ENCODE results near the gene TLE3. TPM values are rescaled to one million over a fixed set of nuclear protein-coding genes. Genes with fewer than 3 reads are reported as not detected.

The TLE3 gene
- polyA plus RNA-seq, 1 donor (not counting 4 experiments of a cell fraction or from before 2014, with no cell fraction given), result 8.3 TPM

GRCh38 chr15:70045045-70045444, 52.7 kb downstream of the TLE3 start:
- Histone ChIP-seq H3K9ac (ENCODE audit: control insufficient read depth, extremely low read depth, insufficient read depth, low read length) (no peak overlapping the region), H4K20me1 (ENCODE audit: control insufficient read depth, extremely low read depth, insufficient read depth, low read length) (no peaks in the 10 kb centered on the region), H3K4me1 (ENCODE audit: control insufficient read depth, extremely low read depth, insufficient read depth, low read length) (no peaks in the 10 kb centered on the region), H3K36me3 (ENCODE audit: control insufficient read depth in 2 of 2, extremely low read depth in 1 of 2, insufficient read depth in 2 of 2, low read length in 2 of 2) (peaks cover 0 to 9% of the 10 kb centered on the region in 2 experiments), H3K4me3 (ENCODE audit: control insufficient read depth in 2 of 3, extremely low read depth in 1 of 3, insufficient read depth in 2 of 3, low read depth in 1 of 3, low read length in 3 of 3) (no peak overlapping the region), H3K27ac (ENCODE audit: control insufficient read depth, insufficient read depth, low read length) (no peak overlapping the region), H3K4me2 (ENCODE audit: control insufficient read depth, extremely low read depth, insufficient read depth, low read depth, low read length) (no peak overlapping the region), H2AFZ (ENCODE audit: control insufficient read depth, low read length) (no peak overlapping the region), H3K9me1 (ENCODE audit: control insufficient read depth, extremely low read depth, insufficient read depth, low read length) (no peaks in the 10 kb centered on the region), H3K27me3 (ENCODE audit: control insufficient read depth, extremely low read depth, insufficient read depth, low read length) (peaks cover 3% of the 10 kb centered on the region), H3K79me2 (ENCODE audit: control insufficient read depth, insufficient read depth, low read length) (no peaks in the 10 kb centered on the region), H3K9me3 (ENCODE audit: control insufficient read depth, low read depth, low read length) (no peaks in the 10 kb centered on the region)
- dilution Hi-C loops (cut with MboI; ENCODE audit: extremely low pct_ligation_motif_present, low sequenced_read_pairs), result no loop called here
- DNase-seq (ENCODE audit: low read depth, low spot score) (no peak), FAIRE-seq (no peak)
- TF ChIP-seq, protein P1, sequence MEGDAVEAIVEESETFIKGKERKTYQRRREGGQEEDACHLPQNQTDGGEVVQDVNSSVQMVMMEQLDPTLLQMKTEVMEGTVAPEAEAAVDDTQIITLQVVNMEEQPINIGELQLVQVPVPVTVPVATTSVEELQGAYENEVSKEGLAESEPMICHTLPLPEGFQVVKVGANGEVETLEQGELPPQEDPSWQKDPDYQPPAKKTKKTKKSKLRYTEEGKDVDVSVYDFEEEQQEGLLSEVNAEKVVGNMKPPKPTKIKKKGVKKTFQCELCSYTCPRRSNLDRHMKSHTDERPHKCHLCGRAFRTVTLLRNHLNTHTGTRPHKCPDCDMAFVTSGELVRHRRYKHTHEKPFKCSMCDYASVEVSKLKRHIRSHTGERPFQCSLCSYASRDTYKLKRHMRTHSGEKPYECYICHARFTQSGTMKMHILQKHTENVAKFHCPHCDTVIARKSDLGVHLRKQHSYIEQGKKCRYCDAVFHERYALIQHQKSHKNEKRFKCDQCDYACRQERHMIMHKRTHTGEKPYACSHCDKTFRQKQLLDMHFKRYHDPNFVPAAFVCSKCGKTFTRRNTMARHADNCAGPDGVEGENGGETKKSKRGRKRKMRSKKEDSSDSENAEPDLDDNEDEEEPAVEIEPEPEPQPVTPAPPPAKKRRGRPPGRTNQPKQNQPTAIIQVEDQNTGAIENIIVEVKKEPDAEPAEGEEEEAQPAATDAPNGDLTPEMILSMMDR (optimal IDR thresholded peaks at IDR 0.05 in 1 of 3, IDR thresholded peaks at IDR 0.05 in 1 of 3, conservative IDR thresholded peaks at IDR 0.05 in 1 of 3; ENCODE audit: extremely low read depth in 1 of 3, insufficient read depth in 2 of 3, low read length in 3 of 3), result no peak
- TF ChIP-seq EZH2 (IDR thresholded peaks at IDR 0.05; ENCODE audit: low read length), result no peak

DNA sequence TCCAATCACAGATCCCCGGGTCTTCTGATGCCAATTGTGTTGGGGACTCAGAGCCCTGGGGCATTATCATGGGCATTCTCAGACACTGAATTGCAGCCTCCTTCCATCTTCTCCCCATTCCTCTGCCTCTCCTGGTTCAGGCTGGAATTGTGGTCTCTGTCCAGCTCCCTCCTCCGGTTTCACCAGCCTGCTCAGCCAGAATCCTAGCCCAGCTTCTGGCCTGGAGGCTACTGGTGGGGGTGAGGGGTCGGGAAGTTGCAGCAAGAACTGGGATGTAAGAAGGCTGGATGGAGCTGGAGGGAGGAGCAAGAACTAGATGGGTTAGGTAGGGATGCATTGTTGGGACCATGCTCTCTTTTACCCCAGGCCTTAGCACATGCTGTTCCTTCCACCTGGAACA, 53.5 kb downstream of the TLE3 start:
- peaks cover 0 to 2% of the 10 kb centered on the region in 2 experiments for H3K36me3 ChIP-seq (ENCODE audit: control insufficient read depth in 2 of 2, extremely low read depth in 1 of 2, insufficient read depth in 2 of 2, low read length in 2 of 2)
- DNase-seq (ENCODE audit: low read depth, low spot score) (no peak), FAIRE-seq (no peak)
- H3K4me2 ChIP-seq (ENCODE audit: control insufficient read depth, extremely low read depth, insufficient read depth, low read depth, low read length), result no peak overlapping the region
- no peak overlapping the region for H2AFZ ChIP-seq (ENCODE audit: control insufficient read depth, low read length)
- peaks cover 5% of the 10 kb centered on the region for H3K27me3 ChIP-seq (ENCODE audit: control insufficient read depth, extremely low read depth, insufficient read depth, low read length)
- H3K4me1 ChIP-seq (ENCODE audit: control insufficient read depth, extremely low read depth, insufficient read depth, low read length), result peaks cover 3% of the 10 kb centered on the region
- no peaks in the 10 kb centered on the region for H4K20me1 ChIP-seq (ENCODE audit: control insufficient read depth, extremely low read depth, insufficient read depth, low read length)
- H3K27ac ChIP-seq (ENCODE audit: control insufficient read depth, insufficient read depth, low read length), result no peak overlapping the region
- no peaks in the 10 kb centered on the region for H3K9me3 ChIP-seq (ENCODE audit: control insufficient read depth, low read depth, low read length)
- H3K9me1 ChIP-seq (ENCODE audit: control insufficient read depth, extremely low read depth, insufficient read depth, low read length), result no peaks in the 10 kb centered on the region
- H3K79me2 ChIP-seq (ENCODE audit: control insufficient read depth, insufficient read depth, low read length), result no peaks in the 10 kb centered on the region
- H3K9ac ChIP-seq (ENCODE audit: control insufficient read depth, extremely low read depth, insufficient read depth, low read length), result no peak overlapping the region
- TF ChIP-seq, protein P1 (optimal IDR thresholded peaks at IDR 0.05 in 1 of 3, IDR thresholded peaks at IDR 0.05 in 1 of 3, conservative IDR thresholded peaks at IDR 0.05 in 1 of 3; ENCODE audit: extremely low read depth in 1 of 3, insufficient read depth in 2 of 3, low read length in 3 of 3), result no peak
- no peak for TF ChIP-seq EZH2 (IDR thresholded peaks at IDR 0.05; ENCODE audit: low read length)
- dilution Hi-C loops (cut with MboI; ENCODE audit: extremely low pct_ligation_motif_present, low sequenced_read_pairs), result no loop called here
- no peak overlapping the region for H3K4me3 ChIP-seq (ENCODE audit: control insufficient read depth in 2 of 3, extremely low read depth in 1 of 3, insufficient read depth in 2 of 3, low read depth in 1 of 3, low read length in 3 of 3)
